A204.1 (cell line): ENCODE measurements around the gene RFT1.
"Not testable (repeated sequence)": the region's sequence is repeated elsewhere in the genome, so short reads cannot be mapped to it uniquely, and the experiment has no call there.

Source experiments
- FAIRE-seq: peaks from 2 replicates; lab custom pipeline; 2012; peaks lifted over from hg19 to GRCh38; lab: Jason Lieb, UNC

The RFT1 gene

GRCh38 chr3:53163444-53164387 lies 33.5 kb upstream of the RFT1 start:
- no peak for FAIRE-seq

- no peak for FAIRE-seq
Measured at GRCh38 chr3:53162672-53163443, 32.6 kb upstream of the RFT1 start.

- FAIRE-seq: no peak
Measured at GRCh38 chr3:53161820-53162671, 31.8 kb upstream of the RFT1 start.

GRCh38 chr3:53161450-53161819 lies 31.2 kb upstream of the RFT1 start:
- FAIRE-seq: no peak

DNA sequence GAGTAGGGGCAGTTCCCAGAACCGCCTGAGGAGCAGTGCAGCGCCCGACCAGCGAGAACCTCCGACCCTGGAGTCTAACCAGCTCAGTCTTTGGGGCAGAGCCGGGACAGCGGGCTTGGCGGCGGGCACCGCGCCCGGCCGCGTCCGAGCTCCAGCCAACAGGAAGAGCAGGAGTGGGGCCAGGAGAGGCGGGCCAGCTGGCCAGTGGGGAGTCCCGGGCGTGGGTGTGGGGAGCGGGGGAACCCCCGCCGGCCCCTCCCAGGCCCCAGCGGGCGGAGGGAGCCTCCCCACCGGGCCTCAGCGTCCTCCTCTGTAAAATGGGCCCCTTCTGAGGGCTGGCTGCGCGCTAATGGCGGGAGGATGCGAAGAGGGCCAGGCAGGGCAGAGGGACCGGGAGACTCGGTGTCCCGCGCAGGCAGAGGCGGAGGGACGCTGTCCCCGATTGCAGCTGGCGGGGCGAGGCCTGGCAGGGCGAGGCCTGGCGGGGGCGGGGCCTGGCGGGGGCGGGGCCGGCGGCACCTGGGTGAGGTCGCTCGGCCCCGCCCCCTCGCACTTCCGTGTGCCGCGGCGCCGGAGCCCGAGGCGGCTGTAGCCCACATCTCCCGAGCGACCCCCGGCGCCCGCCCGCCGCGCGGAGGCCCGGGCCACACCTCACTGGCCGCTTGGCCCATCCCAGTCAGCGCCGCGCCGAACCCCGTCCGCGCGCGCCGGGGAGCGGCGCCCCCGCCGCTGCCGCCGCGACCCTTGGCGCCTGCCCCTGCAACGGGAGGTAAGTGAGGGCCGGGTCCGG lies 30.6 kb upstream of the RFT1 start, which contains the start of gene PRKCD:
Gene PRKCD, plus strand, starts transcription at position 550 of the 790 bp plus-strand sequence. CDS start 17,214 bp downstream, outside the sequence.
- no peak for FAIRE-seq

GRCh38 chr3:53160061-53160659 lies 29.9 kb upstream of the RFT1 start:
- FAIRE-seq: no peak

DNA sequence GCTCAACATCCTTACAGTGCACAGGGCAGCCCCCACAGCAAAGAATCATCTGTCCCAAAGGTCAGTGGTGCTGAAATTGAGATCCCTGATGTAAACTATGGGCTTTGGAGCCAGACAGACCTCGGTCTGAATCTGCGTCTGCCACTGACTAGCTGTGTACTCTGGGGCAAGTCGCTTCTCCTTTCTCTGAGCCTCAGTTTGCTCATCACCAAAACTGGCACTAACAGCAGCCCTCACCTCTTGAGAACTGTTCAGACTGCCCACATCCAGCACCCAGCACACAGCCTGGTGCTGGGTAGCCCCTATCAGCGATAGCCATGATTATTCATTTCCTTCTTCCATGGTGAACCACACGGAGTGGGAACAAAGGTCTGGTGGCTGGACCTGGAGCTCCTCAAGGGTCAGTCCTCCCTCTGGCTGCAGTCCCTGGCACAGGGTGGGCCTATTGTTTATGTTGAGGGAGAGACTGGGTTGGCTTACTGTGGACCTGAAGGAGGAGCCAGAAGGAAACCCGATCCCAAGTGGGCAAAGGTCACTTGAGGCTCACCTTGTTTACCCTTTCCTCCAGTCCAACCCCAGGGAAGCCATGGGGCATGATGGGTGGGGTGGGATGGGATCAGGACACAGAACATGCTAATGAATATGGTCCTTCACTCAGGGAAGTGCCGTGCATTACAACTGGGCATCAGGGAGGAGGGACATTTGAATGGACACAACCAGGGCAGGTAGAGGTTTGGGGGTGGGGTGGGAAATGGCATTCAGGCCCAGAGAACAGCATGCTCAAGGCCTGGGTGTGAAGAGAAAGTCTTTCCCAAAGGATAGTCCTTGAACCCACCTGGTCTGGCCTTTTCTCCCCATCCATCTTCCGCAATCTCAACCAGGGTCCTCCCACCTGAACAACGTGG lies 29.2 kb upstream of the RFT1 start:
- no peak for FAIRE-seq

GRCh38 chr3:53158765-53159155 lies 28.5 kb upstream of the RFT1 start:
- FAIRE-seq: no peak

- FAIRE-seq: no peak
Measured at GRCh38 chr3:53157974-53158580, 27.8 kb upstream of the RFT1 start.

DNA sequence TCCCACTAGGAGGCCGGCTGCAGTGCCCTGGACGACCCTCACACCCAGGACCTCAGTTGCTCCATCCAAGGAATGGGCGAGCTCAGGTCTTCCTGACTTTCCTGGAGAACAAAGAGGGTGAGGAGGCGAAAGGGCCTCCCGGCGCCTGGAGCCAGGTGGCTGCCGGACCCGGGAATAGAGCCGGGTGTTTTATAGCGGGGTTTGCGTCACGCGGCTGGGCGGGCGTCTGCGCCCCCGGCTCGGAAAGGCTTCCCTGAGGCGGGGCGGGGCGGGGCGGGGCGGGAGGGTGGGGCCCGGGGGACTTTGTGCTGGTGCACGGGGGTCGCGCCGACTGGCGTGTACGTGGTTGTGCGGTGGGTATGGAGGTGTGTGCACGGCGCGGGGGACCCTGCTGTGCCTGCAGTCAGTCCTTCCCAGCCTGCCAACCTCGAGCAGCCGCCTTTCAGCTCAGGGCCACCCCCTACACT lies 26.2 kb upstream of the RFT1 start:
- no peak for FAIRE-seq

DNA sequence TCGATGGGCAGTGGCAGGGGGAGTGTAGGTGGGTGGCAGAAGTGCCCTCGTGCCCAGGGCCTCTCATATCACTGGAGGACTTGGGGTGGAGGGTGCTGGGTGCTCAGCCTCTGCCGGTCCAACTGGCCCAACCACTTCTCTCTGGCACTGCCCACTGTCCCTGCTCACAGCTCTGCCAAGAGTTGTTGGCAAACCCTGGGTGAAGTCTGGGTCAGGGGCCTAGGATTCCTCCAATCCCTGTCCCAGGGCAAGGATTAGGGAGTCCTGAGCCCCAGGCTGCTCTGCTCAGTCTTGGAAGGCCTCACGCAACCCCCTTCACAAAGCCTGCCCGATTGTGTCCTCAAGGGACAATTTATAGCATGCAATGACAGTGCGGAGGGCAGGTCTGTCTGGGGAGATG lies 25.5 kb upstream of the RFT1 start:
- no peak for FAIRE-seq

DNA sequence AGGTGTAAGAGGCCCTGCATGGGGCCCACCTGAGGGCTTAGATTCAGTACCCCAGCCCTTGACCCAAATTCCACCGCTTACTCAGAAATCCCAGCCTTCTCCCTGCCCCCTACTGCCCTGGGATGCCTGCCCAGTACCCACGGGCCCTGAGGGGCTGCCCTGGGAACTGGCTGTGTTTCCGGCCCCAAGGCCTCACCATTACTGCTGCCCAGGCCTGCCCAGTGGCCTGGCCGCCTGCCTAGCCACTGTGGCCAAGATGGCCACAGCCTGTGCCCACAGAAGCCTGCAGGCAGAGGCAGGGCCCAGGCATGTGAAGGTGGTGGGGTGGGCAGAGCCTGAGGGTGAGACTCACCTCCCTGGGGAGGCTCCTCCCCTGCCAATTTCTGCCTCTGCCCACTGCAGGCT lies 24.6 kb upstream of the RFT1 start:
- no peak for FAIRE-seq

DNA sequence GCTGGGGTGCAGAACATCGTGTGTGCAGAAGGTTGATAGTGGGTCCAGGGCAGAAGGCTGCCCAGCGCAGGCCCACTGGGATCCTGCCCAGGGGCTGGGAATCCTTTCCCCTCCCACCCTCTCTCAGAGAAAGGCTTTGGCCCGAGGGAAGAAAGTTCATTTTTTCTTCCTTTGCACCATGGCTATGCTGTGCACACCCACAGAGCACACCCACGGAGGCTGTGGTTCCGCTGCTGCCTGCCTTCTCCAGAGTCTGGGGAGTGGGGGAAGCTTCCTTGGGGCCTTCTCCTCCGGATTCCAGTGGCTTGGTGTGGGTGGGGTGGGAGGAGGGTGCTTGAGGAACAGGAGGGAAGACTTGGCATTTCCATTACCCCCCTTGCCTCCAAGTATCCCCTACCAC lies 23.7 kb upstream of the RFT1 start:
- FAIRE-seq: no peak

GRCh38 chr3:53153264-53153823 lies 23.1 kb upstream of the RFT1 start:
- no peak for FAIRE-seq

GRCh38 chr3:53151870-53152660 lies 21.8 kb upstream of the RFT1 start:
- FAIRE-seq: no peak

DNA sequence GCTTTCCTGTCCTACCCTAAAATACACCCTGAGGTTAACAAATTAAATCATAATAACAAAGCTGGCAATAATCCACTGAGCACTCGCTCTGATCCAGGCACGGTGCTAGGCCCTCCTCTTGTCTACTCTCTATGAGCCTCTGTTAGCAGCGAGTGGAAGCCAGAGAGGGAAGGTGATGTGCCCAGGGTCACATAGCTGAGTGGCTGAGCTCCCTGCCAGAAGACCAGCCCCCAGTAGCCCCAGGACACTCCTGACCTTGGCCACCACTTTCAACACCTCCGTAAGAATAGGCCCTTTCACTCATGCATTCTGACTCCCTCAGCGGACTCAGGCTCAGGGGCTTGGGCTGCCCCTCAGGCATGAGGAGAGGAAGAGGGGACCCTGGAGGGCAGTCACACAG lies 21.2 kb upstream of the RFT1 start:
- no peak for FAIRE-seq

GRCh38 chr3:53151086-53151438 lies 20.8 kb upstream of the RFT1 start:
- not testable (repeated sequence) for FAIRE-seq
